Activated naive CD4-positive, alpha-beta T cell treated with anti-CD3 and anti-CD28 coated beads, Interleukin-2, amount 50 U/mL, for 16 hours (primary cell): ENCODE results near the gene RNU5B-1.
"Not testable (repeated sequence)": the region's sequence is repeated elsewhere in the genome, so short reads cannot be mapped to it uniquely, and the experiment has no call there.

Experiments
- DNase-seq: peaks from one replicate; pipeline ENCODE4 v3.0.0-alpha.2; 2020

Gene RNU5B-1

DNA sequence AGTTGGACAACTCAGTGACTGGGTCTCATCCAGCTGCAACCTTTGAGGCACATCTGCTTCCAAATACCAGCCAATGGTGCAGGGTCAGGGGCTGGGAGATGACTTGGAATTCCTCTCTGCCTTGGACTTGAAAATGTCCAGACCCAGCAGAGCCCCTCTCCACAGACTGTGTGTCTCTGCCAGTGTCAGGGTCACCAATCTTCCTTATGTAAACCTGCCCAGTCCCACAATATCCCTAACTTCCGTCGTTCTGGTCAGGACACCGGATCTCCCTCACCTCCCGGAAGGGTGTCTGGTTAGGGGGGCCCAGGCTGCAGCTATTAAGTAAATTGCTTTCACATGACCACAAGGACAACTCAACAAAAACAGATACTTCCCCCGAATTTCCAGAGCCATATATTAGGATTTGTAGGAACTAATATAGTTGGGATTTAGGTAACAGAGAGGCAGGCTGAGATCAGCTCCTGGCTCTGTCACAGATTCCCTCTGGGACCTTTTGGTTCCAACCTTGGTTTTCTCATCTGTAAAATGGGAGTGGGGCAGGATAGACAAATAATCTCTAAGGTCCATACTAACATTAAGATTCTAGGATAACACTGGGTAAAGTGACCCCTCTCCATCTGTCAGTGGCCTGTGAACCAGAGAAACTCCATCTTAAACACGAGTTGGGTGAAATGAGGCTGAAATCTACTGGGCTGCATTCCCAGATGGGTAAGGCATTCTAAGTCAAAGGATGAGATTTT lies 42.5 kb downstream of the RNU5B-1 start:
- DNase-seq: no peak

DNA sequence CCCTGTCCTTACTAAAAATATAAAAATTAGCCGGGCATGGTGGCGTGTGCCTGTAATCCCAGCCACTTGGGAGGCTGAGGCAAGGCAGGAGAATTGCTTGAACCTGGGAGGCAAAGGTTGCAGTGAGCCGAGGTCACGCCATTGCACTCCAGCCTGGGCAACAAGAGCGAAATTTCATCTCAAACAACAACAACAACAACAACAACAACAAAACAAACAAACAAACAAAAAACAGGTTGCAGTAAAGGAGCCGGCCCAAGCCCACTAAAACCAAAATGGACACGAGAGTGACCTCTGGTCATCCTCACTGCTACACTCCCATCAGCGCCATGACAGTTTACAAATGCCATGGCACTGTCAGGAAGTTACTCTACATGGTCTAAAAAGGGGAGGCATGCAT lies 43.3 kb downstream of the RNU5B-1 start:
- DNase-seq: not testable (repeated sequence)

DNA sequence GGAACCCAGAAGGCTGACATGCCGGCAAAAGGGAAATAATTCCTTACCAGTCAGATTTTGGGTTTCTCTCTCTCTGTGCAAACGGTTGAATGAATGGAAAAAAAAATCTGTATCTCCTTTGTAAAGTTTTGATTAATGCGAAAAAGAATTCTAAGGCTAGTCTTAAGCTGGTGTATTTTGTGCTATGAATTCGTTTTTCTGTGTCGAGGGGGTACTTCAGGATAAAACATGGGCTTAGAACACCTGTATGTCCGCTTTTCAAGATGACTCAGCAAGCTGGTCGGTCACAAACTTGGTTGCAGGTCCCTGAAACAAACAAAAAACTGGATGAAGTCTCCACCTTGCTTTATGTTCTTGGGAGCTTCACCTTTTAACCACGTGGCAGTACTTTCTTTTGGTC lies 44.9 kb downstream of the RNU5B-1 start:
- DNase-seq: no peak

DNA sequence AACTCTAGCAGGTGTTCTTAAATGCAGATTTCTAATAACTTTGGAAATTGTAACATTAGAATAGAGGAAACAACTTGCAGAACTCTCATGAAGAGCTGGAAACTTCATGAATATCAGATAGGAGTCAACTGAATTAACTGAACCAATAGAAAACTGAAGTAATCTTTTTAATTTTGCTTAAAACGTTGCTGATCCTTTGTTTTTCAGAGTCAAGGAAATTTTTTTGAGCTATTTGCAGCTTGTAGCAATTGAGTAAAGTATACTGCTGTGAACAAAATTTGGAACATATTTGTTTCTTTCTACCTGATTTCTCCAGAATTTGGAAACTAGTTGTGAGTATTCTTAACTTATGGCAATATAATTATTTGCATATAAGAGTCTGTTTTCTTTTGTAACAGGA lies 47.5 kb downstream of the RNU5B-1 start:
- DNase-seq: not testable (repeated sequence)
